HEK293 (cell line): ENCODE measurements around the gene AK6.

Experiments
- BCL11A ChIP-seq: fragments of 450-650 bp; formaldehyde crosslinking; IDR thresholded peaks from 2 replicates; pipeline ENCODE4 v1.5.1; 2016; ENCODE audit warnings: low read depth, missing biosample characterization, missing genetic modification characterization
- CTCF ChIP-seq: fragments of 450-650 bp; formaldehyde crosslinking; IDR thresholded peaks from 2 replicates; pipeline ENCODE4 v1.5.1; 2016; ENCODE audit warnings: missing biosample characterization, missing genetic modification characterization
- PATZ1 ChIP-seq: fragments of 450-650 bp; formaldehyde crosslinking; IDR thresholded peaks from 2 replicates; pipeline ENCODE4 v1.5.1; 2016; ENCODE audit warnings: missing biosample characterization, missing genetic modification characterization
- REST ChIP-seq: fragments of 450-650 bp; formaldehyde crosslinking; IDR thresholded peaks from 2 replicates; pipeline ENCODE4 v1.5.1; 2016; ENCODE audit warnings: missing biosample characterization, missing genetic modification characterization
- ZNF18 ChIP-seq: fragments of 450-650 bp; formaldehyde crosslinking; IDR thresholded peaks from 2 replicates; pipeline ENCODE4 v1.5.1; 2016; ENCODE audit warnings: missing biosample characterization, missing genetic modification characterization
- ZNF311 ChIP-seq: fragments of 450-650 bp; formaldehyde crosslinking; IDR thresholded peaks from 2 replicates; pipeline ENCODE4 v1.5.1; 2017; ENCODE audit warnings: missing biosample characterization, missing genetic modification characterization, borderline replicate concordance

GRCh38 chr5:69343083-69343482, 26.2 kb downstream of the AK6 start:
- TF ChIP-seq PATZ1 (tag by site-specific recombination): no peak
- TF ChIP-seq ZNF311 (tag by site-specific recombination): no peak
- TF ChIP-seq REST (tag by site-specific recombination): no peak
- TF ChIP-seq BCL11A (tag by site-specific recombination): no peak
- TF ChIP-seq CTCF (tag by site-specific recombination): no peak
- no peak for TF ChIP-seq ZNF18
